BLaER1 (cell line): Measurements from ENCODE around the gene RAB3B.
A peak's percentile ranks its signal among the peaks of the same experiment; 100 is the strongest.
"Not testable (repeated sequence)": the region's sequence is repeated elsewhere in the genome, so short reads cannot be mapped to it uniquely, and the experiment has no call there.

Source experiments
- H3K27ac ChIP-seq: shearing (Covaris generic); formaldehyde crosslinking; 2 replicates; pipeline ENCODE4 v1.8.1; 2022
- H3K27me3 ChIP-seq: shearing (Covaris generic); formaldehyde crosslinking; 2 replicates; pipeline ENCODE4 v1.8.1; 2022
- H3K36me3 ChIP-seq: shearing (Covaris generic); formaldehyde crosslinking; 2 replicates; pipeline ENCODE4 v1.8.1; 2022
- H3K4me1 ChIP-seq: shearing (Covaris generic); formaldehyde crosslinking; 2 replicates; pipeline ENCODE4 v1.8.1; 2022
- H3K4me2 ChIP-seq: shearing (Covaris generic); formaldehyde crosslinking; 2 replicates; pipeline ENCODE4 v1.8.1; 2022
- H3K4me3 ChIP-seq: shearing (Covaris generic); formaldehyde crosslinking; 2 replicates; pipeline ENCODE4 v1.8.1; 2022
- H3K9ac ChIP-seq: shearing (Covaris generic); formaldehyde crosslinking; 2 replicates; pipeline ENCODE4 v1.8.1; 2022
- H3K9me3 ChIP-seq: shearing (Covaris generic); formaldehyde crosslinking; 2 replicates; pipeline ENCODE4 v1.8.1; 2022
- H4K20me1 ChIP-seq: shearing (Covaris generic); formaldehyde crosslinking; 2 replicates; pipeline ENCODE4 v1.8.1; 2022
- Cebpa-rat ChIP-seq: shearing (Covaris generic); IDR thresholded peaks from 2 replicates; pipeline ENCODE4 v1.8.1; 2022

Gene RAB3B

GRCh38 chr1:51968632-51969031 lies 21.9 kb downstream of the RAB3B start:
- Histone ChIP-seq H4K20me1 (no peaks in the 10 kb centered on the region), H3K36me3 (no peaks in the 10 kb centered on the region), H3K27ac (no peak overlapping the region), H3K27me3 (no peaks in the 10 kb centered on the region), H3K9me3 (no peaks in the 10 kb centered on the region), H3K4me1 (0 out of 2 replicates have a peak, but pooled peaks cover 1% of the 10 kb centered on the region), H3K9ac (no peak overlapping the region), H3K4me2 (no peak overlapping the region), H3K4me3 (no peak overlapping the region)
- no peak for TF ChIP-seq Cebpa-rat

GRCh38 chr1:51967213-51967791 lies 23.2 kb downstream of the RAB3B start:
- not testable (repeated sequence) for H3K36me3 ChIP-seq, H4K20me1 ChIP-seq, H3K4me2 ChIP-seq, H3K9ac ChIP-seq, H3K4me3 ChIP-seq, H3K27me3 ChIP-seq, H3K27ac ChIP-seq, H3K9me3 ChIP-seq
- H3K4me1 ChIP-seq = peaks cover 14% of the 10 kb centered on the region

- no peak overlapping the region for H3K4me3 ChIP-seq
Measured at GRCh38 chr1:51966559-51966958, 23.9 kb downstream of the RAB3B start.

GRCh38 chr1:51964309-51964696 lies 26.2 kb downstream of the RAB3B start:
- H3K36me3 ChIP-seq = no peaks in the 10 kb centered on the region
- no peak for TF ChIP-seq Cebpa-rat
- no peaks in the 10 kb centered on the region for H4K20me1 ChIP-seq
- peaks cover 35% of the 10 kb centered on the region for H3K4me1 ChIP-seq
- no peak overlapping the region for H3K27ac ChIP-seq
- H3K27me3 ChIP-seq = no peaks in the 10 kb centered on the region
- H3K9ac ChIP-seq = no peak overlapping the region
- H3K9me3 ChIP-seq = no peaks in the 10 kb centered on the region
- H3K4me2 ChIP-seq = no peak overlapping the region
- H3K4me3 ChIP-seq = no peak overlapping the region

More at GRCh38 chr1:51966559-51966958, 23.9 kb downstream of the RAB3B start:
- Histone ChIP-seq H3K4me2 (no peak overlapping the region), H4K20me1 (no peaks in the 10 kb centered on the region), H3K9me3 (no peaks in the 10 kb centered on the region), H3K9ac (no peak overlapping the region), H3K4me1 (peaks cover 22% of the 10 kb centered on the region), H3K36me3 (no peaks in the 10 kb centered on the region), H3K27me3 (no peaks in the 10 kb centered on the region), H3K27ac (no peak overlapping the region)
- no peak for TF ChIP-seq Cebpa-rat

- Histone ChIP-seq H3K36me3 (no peaks in the 10 kb centered on the region), H3K4me2 (0 out of 2 replicates have a peak overlapping the region, but pooled peaks have one; percentile 40), H3K9me3 (no peaks in the 10 kb centered on the region), H3K4me3 (no peak overlapping the region), H3K4me1 (peaks cover 35% of the 10 kb centered on the region), H3K27me3 (no peaks in the 10 kb centered on the region), H4K20me1 (no peaks in the 10 kb centered on the region), H3K9ac (no peak overlapping the region), H3K27ac (no peak overlapping the region)
- no peak for TF ChIP-seq Cebpa-rat
Measured at GRCh38 chr1:51963592-51964308, 26.8 kb downstream of the RAB3B start.

- no peak for TF ChIP-seq Cebpa-rat
- Histone ChIP-seq H4K20me1 (no peaks in the 10 kb centered on the region), H3K27ac (no peak overlapping the region), H3K9me3 (no peaks in the 10 kb centered on the region), H3K4me3 (no peak overlapping the region), H3K36me3 (no peaks in the 10 kb centered on the region), H3K27me3 (no peaks in the 10 kb centered on the region), H3K9ac (no peak overlapping the region), H3K4me1 (peaks cover 35% of the 10 kb centered on the region), H3K4me2 (peak overlapping the region; percentile 40)
Measured at GRCh38 chr1:51962486-51963356, 27.8 kb downstream of the RAB3B start.

GRCh38 chr1:51961954-51962353 lies 28.5 kb downstream of the RAB3B start:
- Histone ChIP-seq H3K9me3 (no peaks in the 10 kb centered on the region), H3K4me1 (peaks cover 42% of the 10 kb centered on the region), H3K27me3 (no peaks in the 10 kb centered on the region), H3K9ac (no peak overlapping the region), H3K4me2 (peak overlapping the region; percentile 40), H3K36me3 (no peaks in the 10 kb centered on the region), H4K20me1 (no peaks in the 10 kb centered on the region), H3K4me3 (no peak overlapping the region), H3K27ac (no peak overlapping the region)
- TF ChIP-seq Cebpa-rat = no peak

- no peak for TF ChIP-seq Cebpa-rat
- Histone ChIP-seq H3K4me1 (peaks cover 49% of the 10 kb centered on the region), H3K4me3 (no peak overlapping the region)
Measured at GRCh38 chr1:51961231-51961630, 29.3 kb downstream of the RAB3B start.

GRCh38 chr1:51960262-51960661 lies 30.2 kb downstream of the RAB3B start:
- Histone ChIP-seq H3K9me3 (no peaks in the 10 kb centered on the region), H3K4me1 (peaks cover 59% of the 10 kb centered on the region), H3K36me3 (no peaks in the 10 kb centered on the region), H3K4me3 (no peak overlapping the region), H3K27ac (no peak overlapping the region), H4K20me1 (no peaks in the 10 kb centered on the region), H3K27me3 (no peaks in the 10 kb centered on the region), H3K4me2 (no peak overlapping the region), H3K9ac (no peak overlapping the region)
- TF ChIP-seq Cebpa-rat = no peak

More at GRCh38 chr1:51961231-51961630, 29.3 kb downstream of the RAB3B start:
- Histone ChIP-seq H3K4me2 (peak overlapping the region; percentile 40), H4K20me1 (no peaks in the 10 kb centered on the region), H3K27me3 (no peaks in the 10 kb centered on the region), H3K9me3 (no peaks in the 10 kb centered on the region), H3K9ac (no peak overlapping the region), H3K36me3 (no peaks in the 10 kb centered on the region), H3K27ac (no peak overlapping the region)

- Histone ChIP-seq H3K27me3 (no peaks in the 10 kb centered on the region), H3K4me2 (no peak overlapping the region), H3K4me3 (no peak overlapping the region), H3K9me3 (no peaks in the 10 kb centered on the region), H3K36me3 (no peaks in the 10 kb centered on the region), H3K27ac (no peak overlapping the region), H3K9ac (no peak overlapping the region), H4K20me1 (no peaks in the 10 kb centered on the region), H3K4me1 (peaks cover 67% of the 10 kb centered on the region)
- TF ChIP-seq Cebpa-rat = no peak
Measured at GRCh38 chr1:51958824-51959223, 31.7 kb downstream of the RAB3B start.
